Skeletal muscle cell (primary cell): Measurements from ENCODE around the gene FUS.
"Not testable (repeated sequence)": the region's sequence is repeated elsewhere in the genome, so short reads cannot be mapped to it uniquely, and the experiment has no call there.

Source experiments
- DNase-seq: peaks from one replicate; pipeline ENCODE4 v3.0.0-alpha.2; 2010; ENCODE audit warnings: low read depth
- H3K4me3 ChIP-seq: 2 replicates; pipeline ENCODE4 v1.5.1; 2011; ENCODE audit warnings: low read depth, mild to moderate bottlenecking, control low read depth, low read length, moderate library complexity

FUS gene

DNA sequence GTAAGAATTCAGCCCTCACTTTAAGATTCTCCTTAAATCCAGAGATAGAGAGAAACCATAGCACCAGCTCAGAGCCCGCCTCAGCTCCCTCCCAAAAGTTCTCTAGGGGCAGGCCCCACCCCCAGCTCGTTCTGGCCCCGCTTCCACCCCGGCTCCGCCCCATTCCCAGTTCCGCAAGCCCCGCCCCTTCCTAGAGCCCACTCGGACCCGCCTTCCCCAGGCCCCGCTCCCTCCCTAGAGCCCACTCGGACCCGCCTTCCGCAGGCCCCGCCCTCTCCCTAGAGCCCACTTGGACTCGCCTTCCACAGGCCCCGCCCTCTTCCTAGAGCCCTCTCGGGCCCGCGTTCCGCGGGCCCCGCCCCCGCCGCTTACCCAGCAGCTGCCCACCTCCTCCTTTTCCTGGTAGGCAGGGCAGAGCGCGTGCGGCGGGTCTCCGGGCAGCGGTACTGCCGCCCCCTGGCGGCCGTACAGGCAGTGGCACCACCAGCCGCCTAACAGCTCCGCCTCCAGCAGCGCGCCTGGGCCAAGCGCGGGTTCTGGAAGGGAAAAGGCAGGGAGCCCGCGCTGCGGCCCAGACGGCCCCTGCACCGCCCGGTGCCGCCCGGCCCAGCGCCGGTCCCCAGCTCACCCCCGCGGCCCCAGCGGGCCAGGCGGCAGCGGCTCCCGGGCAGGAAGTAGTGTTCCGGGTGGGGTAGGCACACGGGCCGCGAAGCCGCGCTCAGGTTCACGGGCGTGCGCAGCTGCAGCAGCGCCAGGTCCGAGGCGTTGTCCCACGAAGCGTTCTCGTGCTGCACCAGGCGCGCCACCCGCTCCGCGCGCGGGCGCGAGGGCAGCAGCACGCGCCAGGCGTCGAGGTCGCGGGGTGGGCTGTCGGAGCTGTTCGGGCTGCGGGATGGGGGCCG is 37.6 kb upstream of the FUS start:
- peak overlapping the region; percentile 50 for H3K4me3 ChIP-seq
- DNase-seq: peak; percentile 94

DNA sequence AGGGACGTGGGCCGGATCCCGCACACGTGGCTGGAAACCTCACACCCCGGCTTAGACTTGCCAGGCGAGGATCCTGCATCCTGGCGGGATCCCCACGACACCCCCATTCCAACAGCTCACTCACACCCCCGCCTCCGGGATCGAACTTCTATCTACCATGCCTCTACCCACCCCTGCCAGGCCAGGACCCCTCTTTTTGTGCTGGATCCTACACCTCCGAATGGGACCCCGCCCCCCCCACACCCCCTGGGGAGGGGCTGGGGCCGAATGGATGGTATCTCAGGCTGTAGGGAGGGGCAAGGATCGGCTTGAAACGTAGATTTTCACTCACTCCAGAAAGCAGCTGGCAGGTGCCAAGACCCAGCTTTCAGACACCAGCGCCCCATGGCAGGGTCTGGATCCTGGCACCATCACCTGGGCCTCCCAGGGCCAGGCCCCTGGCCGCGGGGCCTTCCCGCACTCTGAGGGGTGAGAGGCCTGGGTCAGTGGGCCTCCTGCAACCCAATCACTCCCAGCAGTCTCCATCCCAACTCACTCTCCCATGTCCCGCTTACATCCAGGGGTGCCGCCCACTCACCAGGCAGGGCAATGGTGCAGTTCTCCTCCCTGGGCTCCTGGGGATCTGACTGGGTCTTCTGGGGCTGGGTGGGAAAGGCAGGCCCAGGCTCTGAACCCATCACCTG is 36.8 kb upstream of the FUS start:
- peak overlapping the region; percentile 50 for H3K4me3 ChIP-seq

DNA sequence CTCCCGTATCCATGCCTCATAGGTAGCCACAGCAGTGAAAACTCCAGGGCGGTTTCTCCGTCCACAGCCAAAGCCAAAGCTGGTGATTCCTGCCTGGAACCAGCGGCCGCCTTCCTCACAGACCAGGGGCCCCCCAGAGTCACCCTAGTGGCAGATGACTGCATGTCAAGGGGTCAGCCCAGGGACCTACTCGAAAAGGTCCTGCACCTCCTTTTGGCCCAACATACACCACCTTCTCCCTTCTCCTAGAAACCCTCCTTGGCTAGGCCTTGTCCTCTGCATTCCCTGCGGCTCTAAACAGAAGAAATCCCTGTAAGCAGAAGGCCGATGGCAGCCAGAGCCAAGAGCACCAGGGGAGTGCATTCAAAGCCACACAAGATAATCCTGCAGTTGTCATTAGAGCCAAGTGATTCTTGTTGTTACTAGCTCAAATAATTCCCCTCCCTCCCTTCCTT is 36.2 kb upstream of the FUS start:
- no peak for DNase-seq
- no peak overlapping the region for H3K4me3 ChIP-seq

More for the DNA sequence above, 36.8 kb upstream of the FUS start:
- no peak for DNase-seq

DNA sequence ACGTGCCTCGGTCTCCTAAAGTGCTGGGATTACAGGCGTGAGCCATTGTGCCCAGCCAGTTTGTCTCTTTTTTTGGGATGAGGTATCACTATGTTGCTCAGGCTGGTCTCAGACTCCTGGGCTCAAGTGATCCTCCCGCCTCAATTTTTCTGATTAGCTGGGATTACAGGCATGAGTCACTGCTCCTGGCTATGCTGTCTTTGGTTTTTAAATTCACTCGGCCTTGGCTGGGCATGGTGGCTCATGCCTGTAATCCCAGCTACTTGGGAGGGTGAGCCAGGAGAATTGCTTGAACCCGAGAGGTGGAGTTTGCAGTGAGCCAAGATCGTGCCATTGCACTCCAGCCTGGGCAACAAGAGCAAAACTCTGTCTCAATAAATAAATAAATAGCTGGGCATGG is 35.5 kb upstream of the FUS start:
- not testable (repeated sequence) for H3K4me3 ChIP-seq, DNase-seq

DNA sequence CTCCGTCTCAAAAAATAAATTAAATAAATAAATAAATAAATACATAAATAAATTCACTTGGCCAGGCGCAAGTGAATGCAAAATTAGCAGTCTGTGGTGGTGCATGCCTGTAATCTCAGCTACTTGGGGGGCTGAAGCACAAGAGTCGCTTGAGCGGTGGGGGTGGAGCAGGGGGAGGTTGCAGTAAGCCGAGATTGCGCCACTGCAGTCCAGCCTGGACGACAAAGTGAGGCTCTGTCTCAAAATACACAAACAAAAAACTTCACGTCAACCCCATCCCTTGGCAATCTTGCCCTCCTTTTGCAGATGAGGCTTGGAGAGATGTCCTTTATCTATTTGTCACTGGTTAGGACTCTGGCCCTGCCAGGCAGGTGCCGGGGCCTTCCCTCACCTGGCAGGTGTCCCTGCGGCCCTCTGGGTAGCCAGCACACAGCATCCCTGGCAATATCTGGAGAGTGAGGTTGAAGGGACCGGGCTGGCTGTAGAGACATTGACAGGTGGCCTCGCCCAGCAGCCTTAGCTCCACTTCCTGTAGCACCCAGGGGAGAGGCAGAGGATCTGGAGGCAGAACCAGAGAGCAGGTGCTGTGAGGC is 34.4 kb upstream of the FUS start:
- H3K4me3 ChIP-seq: no peak overlapping the region
- DNase-seq: no peak

DNA sequence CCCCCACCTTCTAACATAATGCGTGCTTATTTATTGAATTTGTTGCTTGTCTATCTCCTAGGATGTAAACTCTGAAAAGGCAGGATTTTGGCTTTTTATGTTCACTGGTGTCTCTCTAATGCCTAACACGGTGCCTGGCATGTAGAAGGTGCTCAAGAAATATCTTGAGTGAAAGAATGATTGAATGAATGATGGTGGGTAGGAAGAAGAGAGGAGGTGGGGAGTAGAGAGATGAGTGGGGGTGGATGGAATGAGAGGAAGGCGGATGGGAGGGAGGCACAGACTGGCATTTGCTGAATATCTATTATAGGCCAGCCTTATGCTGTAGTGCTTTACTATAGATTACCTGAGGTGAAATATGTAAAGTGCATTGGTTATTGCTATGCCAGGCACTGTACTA is 32.4 kb upstream of the FUS start:
- H3K4me3 ChIP-seq: no peak overlapping the region

DNA sequence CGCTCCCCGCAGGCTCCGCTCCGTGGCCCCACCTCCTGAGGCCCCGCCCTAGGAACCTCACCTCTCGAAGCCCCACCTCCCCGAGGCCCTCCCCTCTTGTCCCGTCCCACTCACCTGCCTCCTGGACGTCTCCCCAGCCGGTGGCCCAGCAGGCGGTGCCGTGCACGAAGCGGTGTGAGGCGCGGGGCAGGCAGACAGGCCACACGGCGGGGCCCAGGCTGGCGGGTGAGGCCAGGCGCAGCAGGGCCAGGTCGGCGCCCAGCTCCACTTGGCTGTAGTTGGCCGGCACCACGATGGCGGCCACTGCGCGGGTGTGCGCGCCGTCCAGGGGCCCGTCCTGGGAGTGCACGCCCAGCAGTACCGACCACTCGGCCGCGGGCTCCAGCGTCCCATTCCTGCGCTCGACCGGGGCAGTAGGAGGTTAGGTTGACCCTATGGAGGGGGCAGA is 31.6 kb upstream of the FUS start:
- DNase-seq: no peak
- no peak overlapping the region for H3K4me3 ChIP-seq

More for the DNA sequence above, 32.4 kb upstream of the FUS start:
- DNase-seq: no peak

DNA sequence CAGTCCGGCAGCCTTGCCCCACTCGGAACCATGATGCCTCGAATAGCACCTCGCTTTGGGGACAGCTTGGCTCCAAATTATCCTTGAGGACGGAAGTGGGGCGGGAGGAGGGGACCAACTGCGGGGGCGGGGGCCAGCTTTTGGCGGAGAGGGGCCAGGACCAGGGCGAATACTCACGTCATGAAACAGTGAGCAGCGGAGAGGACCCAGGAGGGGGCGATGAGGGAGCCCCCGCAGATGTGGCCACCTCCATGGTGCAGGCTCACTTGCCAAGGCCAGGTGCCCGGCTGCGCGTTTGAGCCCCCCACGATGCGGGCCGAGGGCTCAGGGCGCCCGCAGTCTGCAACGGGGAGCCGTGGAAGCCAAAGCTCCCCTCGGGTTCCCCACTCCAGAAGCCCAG is 31.0 kb upstream of the FUS start:
- DNase-seq: no peak
- H3K4me3 ChIP-seq: no peak overlapping the region

DNA sequence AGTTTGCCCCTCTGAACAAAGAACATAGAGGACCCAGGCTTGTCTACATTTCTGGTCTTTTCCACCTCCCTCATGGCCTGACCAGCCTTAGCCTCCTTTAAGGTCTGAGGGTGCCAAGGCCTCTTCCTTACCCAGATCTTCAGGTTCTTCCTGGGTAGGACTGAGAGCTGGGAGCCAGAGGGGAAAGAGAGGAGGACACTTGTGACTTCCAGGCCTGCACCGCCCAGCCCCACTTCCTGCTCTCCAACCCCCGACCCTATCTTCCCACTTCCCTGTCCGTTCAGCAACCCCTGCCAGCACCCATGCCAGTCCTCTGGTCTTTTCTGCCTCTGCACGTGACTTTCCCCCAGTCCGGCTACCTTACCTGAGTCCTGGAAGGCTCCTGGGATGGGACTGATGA is 30.6 kb upstream of the FUS start:
- no peak overlapping the region for H3K4me3 ChIP-seq

DNA sequence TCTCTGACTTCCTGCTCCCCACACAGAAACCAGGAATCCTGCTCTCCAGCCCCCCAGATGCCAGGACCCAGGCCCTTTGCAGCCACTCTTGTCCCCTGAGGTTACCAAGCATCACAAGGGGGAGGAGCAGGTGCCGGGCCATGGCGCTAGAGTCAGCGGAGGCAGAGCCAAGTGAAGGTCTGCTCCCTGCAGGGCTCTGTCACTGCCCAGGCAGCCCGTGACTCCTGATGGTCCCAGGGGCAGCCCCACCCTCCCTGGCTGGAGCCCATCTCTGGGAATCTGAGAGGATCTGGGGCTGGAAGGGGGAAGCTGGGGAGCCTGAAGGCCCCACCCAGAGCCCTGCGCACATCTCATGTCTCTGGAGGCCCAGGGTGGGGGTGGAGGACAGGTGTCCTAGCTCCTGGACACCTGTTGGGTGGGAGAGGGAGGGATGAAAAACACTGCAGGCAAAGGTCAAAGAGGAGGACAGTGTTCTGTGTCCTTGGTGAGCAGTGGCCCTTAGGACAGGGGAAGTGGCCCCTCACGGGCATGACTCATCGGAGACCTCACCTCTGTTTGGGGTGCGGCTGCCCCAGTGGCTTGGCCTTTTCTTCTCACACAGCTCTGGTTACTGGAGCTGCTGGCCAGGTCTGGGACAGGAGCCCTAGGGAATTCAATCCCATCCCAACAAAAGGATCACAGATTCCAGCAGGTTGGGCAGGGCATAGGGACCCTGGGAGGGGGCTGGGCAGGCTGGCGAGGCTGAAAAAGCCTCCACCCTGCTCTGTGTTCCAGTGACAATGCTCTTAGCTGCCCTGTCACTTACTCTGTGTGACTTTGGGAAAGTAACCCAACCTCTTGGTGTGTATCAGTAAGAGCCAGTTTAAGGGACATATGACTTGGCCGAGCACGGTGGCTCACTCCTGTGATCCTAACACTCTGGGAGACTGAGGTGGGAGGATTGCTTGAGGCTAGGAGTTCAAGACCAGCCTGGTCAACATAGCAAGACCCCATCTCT is 29.7 kb upstream of the FUS start, which contains the start of gene PRSS36:
TSS of gene PRSS36 (minus strand) at position 173 of the 997 bp plus-strand sequence. CDS start at position 142, 31 bp downstream.
- no peak for DNase-seq
- no peak within 1 kb of the TSS for H3K4me3 ChIP-seq

More for the DNA sequence above, 30.6 kb upstream of the FUS start:
- DNase-seq: no peak

DNA sequence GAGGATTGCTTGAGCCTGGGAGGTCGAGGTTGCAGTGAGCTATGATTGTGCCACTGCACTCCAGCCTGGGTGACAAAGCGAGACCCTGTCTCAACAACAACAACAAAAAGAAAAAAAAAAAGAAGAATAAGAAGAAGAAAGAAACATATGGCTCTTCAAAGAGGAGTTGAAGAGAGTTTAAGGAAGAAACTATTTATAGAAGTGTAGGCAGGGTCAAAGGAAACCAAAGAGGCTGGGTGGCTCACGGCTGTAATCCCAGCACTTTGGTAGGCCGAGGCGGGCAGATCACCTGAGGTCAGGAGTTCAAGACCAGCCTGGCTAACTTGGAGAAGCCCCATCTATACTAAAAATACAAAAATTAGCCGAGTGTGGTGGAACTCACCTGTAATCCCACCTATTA is 29.0 kb upstream of the FUS start:
- not testable (repeated sequence) for H3K4me3 ChIP-seq, DNase-seq

DNA sequence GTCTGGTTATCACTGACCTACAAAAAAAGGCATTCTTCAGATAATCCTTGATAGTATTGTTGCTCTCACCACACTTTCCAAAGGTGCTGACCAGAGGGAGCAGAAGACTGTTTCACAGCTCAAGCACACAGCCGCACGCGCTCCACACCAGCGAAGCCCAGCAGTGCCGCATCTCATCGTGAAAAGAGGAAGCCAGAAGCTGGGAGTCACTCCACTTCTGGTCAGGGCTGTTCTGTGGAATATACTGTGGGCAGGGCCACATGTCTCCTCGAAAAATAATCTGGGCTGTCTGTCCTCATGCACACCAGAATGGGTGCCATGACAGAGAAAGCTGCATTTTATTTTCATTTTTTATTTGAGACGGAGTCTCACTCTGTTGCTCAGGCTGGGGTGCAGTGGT is 22.8 kb upstream of the FUS start:
- DNase-seq: no peak
- H3K4me3 ChIP-seq: no peak overlapping the region

DNA sequence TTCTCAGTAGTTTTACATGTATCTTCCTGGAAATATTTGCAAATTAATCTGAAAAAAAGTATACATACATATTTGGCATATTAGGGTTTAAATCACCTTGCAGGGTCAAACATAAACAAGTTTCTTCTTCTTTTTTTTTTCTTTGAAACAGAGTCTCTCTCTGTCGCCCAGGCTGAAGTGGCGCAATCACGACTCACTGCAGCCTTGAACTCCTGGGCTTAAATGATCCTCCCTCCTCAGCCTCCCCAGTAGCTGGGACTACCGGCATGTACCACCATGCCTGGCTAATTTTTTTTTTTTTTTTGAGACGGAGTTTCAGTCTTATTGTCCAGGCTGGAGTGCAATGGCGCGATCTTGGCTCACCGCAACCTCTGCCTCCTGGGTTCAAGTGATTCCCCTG is 12.6 kb upstream of the FUS start:
- no peak overlapping the region for H3K4me3 ChIP-seq
- DNase-seq: no peak

DNA sequence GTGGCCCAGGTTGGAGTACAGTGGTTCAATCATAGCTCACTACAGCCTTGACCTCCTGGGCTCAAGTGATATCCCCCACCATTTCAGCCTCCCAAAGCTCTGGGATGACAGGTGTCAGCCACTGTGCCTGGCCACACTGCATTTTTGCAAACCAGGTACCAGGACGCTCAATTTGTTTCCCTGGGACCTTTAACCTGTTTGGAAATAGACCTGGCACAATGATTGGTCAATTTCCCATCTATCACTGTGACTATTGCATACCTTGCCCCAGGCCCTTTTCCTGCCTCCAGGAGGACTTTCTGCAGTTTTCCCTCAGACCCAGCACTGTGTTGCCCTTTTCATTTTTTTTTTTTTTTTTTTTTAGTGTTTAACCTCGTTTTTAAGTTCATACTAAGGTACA is 11.1 kb upstream of the FUS start:
- no peak overlapping the region for H3K4me3 ChIP-seq
- no peak for DNase-seq

DNA sequence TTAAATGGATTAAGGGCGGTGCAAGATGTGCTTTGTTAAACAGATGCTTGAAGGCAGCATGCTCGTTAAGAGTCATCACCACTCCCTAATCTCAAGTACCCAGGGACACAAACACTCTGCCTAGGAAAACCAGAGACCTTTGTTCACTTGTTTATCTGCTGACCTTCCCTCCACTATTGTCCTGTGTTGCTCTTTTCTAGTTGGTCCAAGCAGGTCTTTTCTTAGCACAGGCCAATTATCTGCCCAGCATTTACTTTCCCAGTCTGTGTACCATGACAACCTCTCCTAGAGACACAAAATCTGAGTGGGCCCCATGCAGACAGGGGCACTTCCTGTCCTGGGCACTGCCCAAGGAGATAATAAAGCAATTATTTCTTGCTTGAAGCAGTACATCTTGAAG is 9.9 kb upstream of the FUS start:
- H3K4me3 ChIP-seq, DNase-seq: not testable (repeated sequence)

DNA sequence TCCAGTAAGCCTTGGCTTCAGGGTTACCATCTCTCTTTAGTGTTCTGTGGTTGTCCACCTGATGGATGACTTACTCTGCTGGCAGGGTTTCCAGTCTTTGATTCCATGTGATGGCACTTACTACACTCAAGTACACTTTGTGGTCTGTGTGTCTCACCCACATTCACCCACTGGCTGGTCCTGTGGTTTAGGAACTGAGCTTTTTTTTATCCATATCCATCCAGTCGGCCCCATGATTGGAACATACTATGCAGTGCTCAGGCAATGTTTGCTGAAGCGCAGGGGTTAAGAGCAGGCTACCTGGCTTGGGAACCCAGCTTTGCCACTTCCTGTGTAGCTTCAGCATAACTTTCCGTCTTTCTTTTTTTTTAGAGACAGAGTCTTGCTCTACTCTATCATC is 2.8 kb upstream of the FUS start:
- no peak for DNase-seq
- no peak overlapping the region for H3K4me3 ChIP-seq

DNA sequence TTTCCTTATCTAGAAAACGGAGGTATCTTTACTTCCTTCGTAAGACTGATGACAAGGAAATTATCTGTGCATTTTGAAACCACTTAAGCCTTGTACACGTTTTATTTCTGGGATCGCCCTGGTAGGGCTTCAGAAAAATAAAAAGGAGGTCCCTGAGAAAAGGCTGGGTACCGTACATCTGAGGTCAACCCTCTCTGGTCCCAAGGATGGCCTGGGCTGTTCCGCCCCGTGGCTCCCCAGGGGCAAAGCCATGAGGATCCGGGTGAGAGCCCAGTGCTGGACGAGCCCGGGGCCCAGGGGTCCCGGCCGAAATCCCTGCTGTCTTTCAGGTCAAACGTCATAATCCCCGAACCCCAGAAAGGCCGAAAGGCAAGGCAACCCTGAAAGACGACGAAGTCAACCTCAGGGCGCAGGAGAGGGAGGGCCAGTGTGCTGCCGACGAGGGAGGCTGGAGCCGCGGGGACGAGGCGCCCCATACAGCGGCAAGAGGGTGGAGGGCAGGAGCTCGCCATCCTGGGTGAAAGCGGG is 656 bp upstream of the FUS start:
- H3K4me3 ChIP-seq: peak overlapping the region; percentile 88
- no peak for DNase-seq

DNA sequence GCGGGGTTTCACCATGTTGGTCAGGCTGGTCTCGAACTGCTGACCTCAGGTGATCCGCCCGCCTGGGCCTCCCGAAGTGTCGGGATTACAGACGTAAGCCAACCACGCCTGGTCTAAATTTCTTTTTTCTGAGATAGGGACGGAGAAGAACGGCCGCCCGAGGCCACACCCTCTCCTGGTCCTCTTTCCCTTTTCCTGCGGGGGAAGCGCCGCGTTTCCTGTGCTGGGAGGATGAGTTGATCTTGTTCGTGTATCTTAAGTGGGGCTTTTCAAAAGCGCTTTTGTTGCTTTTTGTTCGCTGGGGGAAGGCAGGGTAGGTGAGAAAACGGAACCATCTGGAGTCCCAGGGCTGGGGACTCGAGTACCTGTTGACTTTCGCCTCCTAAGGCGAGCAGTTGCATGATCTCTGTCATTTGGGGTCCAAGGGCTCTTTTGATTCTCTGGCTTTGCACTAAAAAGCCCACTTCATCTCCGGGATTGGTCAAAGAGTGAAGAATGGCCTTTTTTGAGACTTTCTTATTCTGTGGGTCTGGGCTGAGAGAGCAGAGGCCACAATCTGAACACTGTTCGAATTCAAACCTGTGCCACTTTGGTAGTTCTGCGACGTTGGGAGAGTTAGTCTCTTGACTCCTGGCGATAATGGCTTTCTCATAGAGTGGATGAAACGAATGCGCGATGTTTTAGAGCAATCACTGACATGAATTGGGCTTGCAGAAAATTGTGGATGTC is 1.3 kb downstream of the FUS start:
- no peak for DNase-seq
- peak overlapping the region; percentile 88 for H3K4me3 ChIP-seq
